Endometrial microvascular endothelial cells (primary cell): ENCODE results near the gene PTCHD4. TPM values are rescaled to one million over a fixed set of nuclear protein-coding genes. Genes with fewer than 3 reads are reported as not detected.
"Not testable (repeated sequence)": the region's sequence is repeated elsewhere in the genome, so short reads cannot be mapped to it uniquely, and the experiment has no call there.

ENCODE experiments used
- in situ Hi-C: cut with HindIII; loops from 2 replicates; pipeline ENCODE4 v1.10.0; 2017; ENCODE audit warnings: low sequenced_read_pairs, low pct_unique_long_range_greater_than_20kb; ENCODE audit errors: inconsistent ontology term
- total RNA-seq: library from RNA; depleted of rRNA; stranded (reverse); fragments of >200 nt; gene quantifications from one replicate; pipeline ENCODE4 v1.2.3, GENCODE V29; 2015; ENCODE audit errors: inconsistent ontology term

PTCHD4 gene
- total RNA-seq, 1 donor from 2014 or later = 0.74 TPM

- in situ Hi-C loops = not testable (repeated sequence)
Observed at GRCh38 chr6:48102476-48103195, 8.4 kb downstream of the PTCHD4 start.

- in situ Hi-C loops = no loop called here
Observed at GRCh38 chr6:48101290-48101689, 9.7 kb downstream of the PTCHD4 start.

GRCh38 chr6:48100588-48100895 is 10.5 kb downstream of the PTCHD4 start:
- in situ Hi-C loops = no loop called here

GRCh38 chr6:48099713-48100587 is 11.0 kb downstream of the PTCHD4 start:
- in situ Hi-C loops = no loop called here

GRCh38 chr6:48098923-48099322 is 12.1 kb downstream of the PTCHD4 start:
- in situ Hi-C loops = no loop called here

- in situ Hi-C loops = no loop called here
Observed at GRCh38 chr6:48092550-48093217, 18.3 kb downstream of the PTCHD4 start.

- in situ Hi-C loops = no loop called here
Observed at GRCh38 chr6:48090546-48090945, 20.5 kb downstream of the PTCHD4 start.

- in situ Hi-C loops = no loop called here
Observed at GRCh38 chr6:48087448-48087847, 23.5 kb downstream of the PTCHD4 start.

DNA sequence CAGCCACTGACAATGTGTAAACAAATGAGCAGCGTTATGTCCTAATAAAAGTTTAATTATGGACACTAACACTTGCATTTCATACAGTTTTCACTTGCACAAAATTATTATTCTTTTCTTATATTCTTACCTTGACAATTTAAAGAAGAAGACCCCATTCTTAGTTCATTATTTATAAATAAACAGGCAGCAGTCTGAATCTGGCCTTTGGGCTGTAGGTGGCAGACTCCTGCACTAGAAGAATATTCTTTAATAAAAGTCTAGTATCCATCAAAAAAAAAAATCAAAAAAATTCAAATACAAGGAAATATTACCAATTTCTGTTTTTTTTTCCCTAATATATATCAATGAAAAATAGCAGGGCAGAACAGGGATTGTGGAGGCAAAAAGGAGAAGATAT is 24.8 kb downstream of the PTCHD4 start:
- in situ Hi-C loops = no loop called here

DNA sequence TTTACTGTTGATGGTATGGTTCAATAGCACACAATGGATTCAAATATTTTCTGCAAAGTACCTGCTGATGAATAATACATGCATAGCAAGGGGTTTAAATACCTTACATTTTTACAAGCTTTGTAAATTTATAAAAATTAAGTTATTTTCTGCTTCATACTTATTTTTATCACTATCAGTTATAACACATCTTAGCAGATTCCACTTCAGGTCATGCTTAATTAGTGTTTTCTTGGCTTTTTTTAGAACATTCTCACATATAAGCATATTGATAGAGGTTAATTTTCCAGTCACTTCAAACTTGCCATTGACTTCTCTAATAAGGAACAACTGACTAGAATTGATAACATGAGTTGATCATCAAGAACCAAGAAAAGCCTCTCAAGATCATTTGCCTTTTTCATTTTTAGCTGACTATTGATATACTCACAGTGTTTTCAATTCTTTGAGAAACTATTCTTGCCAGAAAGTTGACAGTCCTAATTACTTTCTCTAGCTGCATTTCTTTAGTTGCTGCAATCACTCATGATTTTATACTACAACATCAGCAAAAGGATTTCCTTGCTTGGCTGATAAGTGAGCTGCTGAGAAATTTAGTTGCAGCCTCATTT is 25.8 kb downstream of the PTCHD4 start:
- in situ Hi-C loops = no loop called here

- in situ Hi-C loops = no loop called here
Observed at GRCh38 chr6:48084201-48084600, 26.8 kb downstream of the PTCHD4 start.

DNA sequence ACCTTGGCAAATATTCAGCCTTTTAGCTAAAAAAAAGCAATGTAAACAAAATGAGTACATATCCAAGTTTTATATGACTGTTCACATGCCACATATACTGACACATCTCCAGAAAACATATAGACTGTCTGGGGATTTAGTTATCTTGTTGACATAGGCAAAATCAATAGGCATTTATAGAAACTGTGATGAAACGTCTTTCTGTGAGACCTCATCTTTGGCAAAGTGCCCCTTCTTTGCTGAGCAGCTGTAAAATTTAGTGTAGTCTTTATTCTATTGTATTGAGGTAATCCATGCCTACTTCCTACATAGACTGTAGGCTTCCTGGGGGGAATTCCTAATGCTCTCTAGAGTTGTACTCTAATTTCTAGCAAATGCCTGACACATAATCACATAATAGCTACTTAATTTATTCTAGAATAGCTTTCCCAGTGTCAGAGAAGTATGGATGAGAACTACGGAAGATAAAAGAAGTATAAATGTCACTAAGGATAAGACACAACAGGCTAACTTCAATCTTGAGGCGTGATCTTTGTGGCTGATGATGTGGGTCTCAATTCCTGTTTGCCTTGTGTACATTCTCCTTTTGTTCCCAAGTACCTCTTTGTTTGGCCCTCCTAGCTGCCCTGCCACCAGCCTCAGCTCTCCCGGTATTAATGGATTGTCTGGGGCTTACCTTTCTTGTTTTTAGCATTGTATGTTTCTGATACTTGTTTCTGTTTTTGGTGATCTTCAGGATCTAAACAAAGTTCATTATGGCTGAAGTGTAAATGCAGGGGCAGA is 30.6 kb downstream of the PTCHD4 start:
- in situ Hi-C loops = no loop called here

GRCh38 chr6:48078120-48078519 is 32.9 kb downstream of the PTCHD4 start:
- in situ Hi-C loops = no loop called here

DNA sequence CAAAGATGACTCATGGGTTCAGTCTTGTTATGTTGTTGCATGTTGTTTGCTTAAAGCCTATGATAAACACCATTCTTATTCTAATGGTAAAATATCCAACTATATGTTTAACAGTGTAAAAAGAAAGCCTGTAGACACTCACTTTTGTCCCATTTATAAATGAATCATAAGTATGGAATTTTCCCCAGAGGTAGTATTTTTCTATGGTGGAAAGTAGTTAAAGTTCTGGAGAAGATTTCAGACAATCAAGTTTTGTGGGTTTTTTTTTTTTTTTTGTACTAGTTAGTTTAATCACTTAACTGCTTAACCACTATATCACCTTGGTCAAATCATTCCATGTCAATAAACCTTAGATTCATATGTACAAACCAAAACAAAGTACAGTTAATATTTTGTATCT is 35.8 kb downstream of the PTCHD4 start:
- in situ Hi-C loops = no loop called here

- in situ Hi-C loops = no loop called here
Observed at GRCh38 chr6:48073976-48074767, 36.8 kb downstream of the PTCHD4 start.

DNA sequence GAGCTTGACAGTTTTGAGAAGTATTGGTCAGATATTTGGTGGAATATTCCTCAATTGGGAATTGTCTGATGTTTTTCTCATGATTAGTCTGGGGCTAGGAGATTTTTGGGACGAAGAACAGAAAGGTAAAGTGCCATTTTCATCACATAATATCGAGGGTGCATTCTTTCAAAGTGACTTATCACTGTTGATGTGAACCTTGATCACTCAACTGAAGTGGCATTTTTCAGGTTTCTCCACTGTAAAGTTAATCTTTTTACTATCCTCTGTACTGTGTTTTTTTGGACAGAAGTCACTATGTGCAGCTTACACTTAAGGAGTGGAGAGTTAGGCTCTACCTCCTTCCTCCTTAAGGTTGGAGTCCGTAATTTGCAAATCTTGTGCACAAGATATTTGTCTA is 39.2 kb downstream of the PTCHD4 start:
- in situ Hi-C loops = no loop called here

DNA sequence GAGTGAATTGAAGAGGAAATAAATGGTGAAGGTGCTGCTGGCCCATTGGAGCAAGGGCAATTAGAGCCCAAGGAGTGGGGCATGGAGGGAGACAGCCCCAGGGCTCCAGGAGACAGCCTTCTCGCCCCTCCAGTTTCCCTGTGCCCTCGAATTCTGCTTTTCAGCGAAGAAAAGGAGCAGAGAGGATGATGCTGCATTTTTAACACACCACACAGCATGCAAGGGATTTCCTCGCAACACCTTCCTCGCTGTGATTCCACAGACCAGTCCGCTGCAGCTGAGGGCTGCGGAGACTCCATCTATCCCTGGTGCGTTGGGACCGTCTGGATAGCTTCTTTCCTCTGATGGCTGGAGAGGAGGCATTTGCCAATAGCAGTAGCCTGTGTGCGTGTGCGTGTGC is 41.7 kb downstream of the PTCHD4 start:
- in situ Hi-C loops = no loop called here
